Stimulated activated naive CD8-positive, alpha-beta T cell treated with anti-CD3 and anti-CD28 coated beads, Interleukin-15, amount 100 ng/mL, for 72 hours (primary cell): ENCODE measurements around the gene SP8.

Experiments used
- ATAC-seq: fragments of 150-1000 bp; cut with Tn5 transposase; 2 replicates; pipeline ENCODE4 v1.10.0; 2021; ENCODE audit warnings: mild to moderate bottlenecking, moderate library complexity
- DNase-seq, 2 donors: peaks; one replicate each; pipeline ENCODE4 v3.0.0; 2021 to 2022
- H3K27ac Mint-ChIP-seq, 2 donors: one replicate each; pipeline ENCODE4 v1.8.0; 2022; ENCODE audit warnings: mild to moderate bottlenecking in 2 of 2, mixed read lengths in 2 of 2, moderate library complexity in 2 of 2
- H3K27me3 Mint-ChIP-seq: one replicate; pipeline ENCODE4 v1.8.0; 2022; ENCODE audit warnings: mixed read lengths
- H3K4me1 Mint-ChIP-seq: one replicate; pipeline ENCODE4 v1.8.0; 2022; ENCODE audit warnings: mild to moderate bottlenecking, mixed read lengths
- H3K4me3 Mint-ChIP-seq, 2 donors: one replicate each; pipeline ENCODE4 v1.8.0; 2022; ENCODE audit warnings: mild to moderate bottlenecking in 2 of 2, mixed read lengths in 2 of 2, moderate library complexity in 1 of 2
- H3K9me3 Mint-ChIP-seq, 2 donors: one replicate each; pipeline ENCODE4 v1.8.0; 2022; ENCODE audit warnings: mixed read lengths in 2 of 2

Gene SP8

DNA sequence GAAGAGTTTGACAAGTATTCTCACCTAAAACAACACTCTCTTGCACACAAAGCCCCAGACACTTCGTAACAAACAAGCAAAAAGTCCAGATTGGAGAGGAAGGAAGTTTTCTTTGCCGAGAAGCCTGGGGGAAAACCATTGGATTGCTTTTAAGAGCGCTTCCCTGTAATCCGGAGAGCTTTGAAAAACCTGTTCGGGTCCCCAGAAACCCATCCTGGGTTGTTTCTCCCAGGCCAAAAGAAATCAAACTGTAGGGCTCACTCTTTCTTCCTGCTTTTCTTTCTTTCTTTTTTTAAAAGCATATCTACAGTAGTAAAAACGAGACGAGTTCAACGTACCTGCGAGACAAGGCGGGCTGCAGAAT lies 655 bp downstream of the SP8 start:
- Mint-ChIP-seq H3K9me3 (no peaks in the 10 kb centered on the region), H3K27me3 (peaks cover 86% of the 10 kb centered on the region), H3K27ac (peak overlapping the region in 1 of 2 donors; percentile 42), H3K4me1 (peaks cover 35% of the 10 kb centered on the region), H3K4me3 (peak overlapping the region; percentile 82)
- no peak for DNase-seq
- no peak for ATAC-seq

DNA sequence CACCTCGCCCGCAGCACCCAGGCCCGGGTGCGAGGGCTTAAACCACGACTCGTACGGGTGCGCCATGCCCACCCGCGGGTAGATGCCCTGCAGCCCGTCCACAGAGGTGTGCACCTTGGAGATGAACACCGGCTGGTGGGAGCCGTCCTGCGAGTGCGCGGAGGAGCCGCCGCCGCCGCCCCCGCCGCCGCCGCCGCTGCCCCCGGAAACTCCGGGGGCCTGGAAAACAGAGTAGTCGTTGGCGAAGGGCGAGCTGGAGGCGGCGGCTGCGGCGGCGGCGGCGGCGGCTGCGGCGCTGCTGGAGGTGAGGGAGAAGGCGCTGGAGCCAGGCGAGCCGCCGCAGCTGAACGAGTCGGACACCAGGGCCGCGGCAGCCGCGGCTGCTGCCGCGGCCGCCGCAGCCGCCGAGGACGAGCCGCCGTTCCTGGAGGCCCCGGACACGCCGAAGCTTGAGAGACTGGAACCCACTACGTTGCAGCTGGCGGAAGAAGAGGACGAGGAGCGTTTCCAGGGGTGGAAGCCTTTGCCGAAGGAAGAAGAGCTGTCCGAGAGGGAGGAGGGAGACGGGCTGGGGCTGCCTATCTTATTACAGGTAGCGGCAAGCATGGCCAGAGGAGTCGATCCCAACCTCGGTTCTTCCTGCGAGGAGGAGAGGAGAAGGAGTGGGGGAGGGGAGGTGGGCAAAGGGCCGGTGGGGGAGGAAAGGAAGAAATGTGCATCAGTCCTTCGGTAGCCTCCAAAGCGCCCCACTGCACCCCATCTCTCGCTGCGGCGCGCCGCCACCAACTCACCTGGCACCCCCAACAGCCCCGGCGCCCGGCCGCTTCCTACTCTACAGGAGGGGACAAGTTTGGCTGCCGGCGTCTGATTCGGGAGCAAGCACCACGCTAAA lies 1.3 kb downstream of the SP8 start:
- DNase-seq (no peak), ATAC-seq (peak; percentile 31)
- H3K27me3 Mint-ChIP-seq = peaks cover 86% of the 10 kb centered on the region
- no peaks in the 10 kb centered on the region for H3K9me3 Mint-ChIP-seq
- peaks cover 33% of the 10 kb centered on the region for H3K4me1 Mint-ChIP-seq
- peak overlapping the region; percentile 82 for H3K4me3 Mint-ChIP-seq
- no peak overlapping the region for H3K27ac Mint-ChIP-seq

DNA sequence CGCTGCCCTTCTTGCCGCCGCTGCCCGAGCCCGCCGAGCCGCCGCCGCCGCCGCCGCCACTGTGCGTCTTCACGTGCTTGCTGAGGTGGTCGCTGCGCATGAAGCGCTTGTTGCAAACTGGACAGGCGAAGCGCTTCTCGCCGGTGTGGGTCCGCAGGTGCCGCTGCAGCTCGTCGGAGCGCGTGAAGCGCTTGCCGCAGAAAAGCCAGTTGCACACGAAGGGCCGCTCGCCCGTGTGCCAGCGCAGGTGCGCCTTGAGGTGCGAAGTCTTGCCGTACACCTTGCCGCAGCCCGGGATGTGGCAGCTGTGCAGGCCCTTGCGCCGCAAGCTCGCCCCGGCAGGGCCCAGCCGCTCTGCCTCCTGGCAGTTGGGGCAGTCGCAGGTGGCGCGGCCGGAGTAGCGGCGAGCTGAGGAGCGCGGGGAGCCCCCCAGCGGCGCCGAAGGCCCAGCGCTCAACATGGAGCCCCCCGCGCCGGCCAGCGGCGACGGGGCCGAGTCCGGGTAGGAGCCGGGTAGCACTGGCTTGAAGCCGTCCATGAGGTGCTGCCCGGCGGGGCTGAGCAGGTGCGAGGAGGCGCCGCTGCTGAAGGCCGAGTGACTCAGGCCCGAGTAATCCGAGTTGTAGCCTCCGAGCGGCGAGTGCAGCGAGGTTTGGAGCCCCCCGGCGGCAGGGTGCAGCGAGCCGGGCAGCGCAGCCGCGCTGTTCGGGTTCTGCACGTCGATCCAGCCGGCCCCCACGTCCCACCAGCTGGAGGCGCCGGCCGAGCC lies 2.1 kb downstream of the SP8 start:
- ATAC-seq (peak; percentile 59), DNase-seq (no peak)
- H3K4me1 Mint-ChIP-seq = peaks cover 33% of the 10 kb centered on the region
- H3K9me3 Mint-ChIP-seq = peaks cover 0 to 3% of the 10 kb centered on the region in 2 donors
- H3K27me3 Mint-ChIP-seq = peaks cover 86% of the 10 kb centered on the region
- H3K4me3 Mint-ChIP-seq = no peak overlapping the region
- no peak overlapping the region for H3K27ac Mint-ChIP-seq

DNA sequence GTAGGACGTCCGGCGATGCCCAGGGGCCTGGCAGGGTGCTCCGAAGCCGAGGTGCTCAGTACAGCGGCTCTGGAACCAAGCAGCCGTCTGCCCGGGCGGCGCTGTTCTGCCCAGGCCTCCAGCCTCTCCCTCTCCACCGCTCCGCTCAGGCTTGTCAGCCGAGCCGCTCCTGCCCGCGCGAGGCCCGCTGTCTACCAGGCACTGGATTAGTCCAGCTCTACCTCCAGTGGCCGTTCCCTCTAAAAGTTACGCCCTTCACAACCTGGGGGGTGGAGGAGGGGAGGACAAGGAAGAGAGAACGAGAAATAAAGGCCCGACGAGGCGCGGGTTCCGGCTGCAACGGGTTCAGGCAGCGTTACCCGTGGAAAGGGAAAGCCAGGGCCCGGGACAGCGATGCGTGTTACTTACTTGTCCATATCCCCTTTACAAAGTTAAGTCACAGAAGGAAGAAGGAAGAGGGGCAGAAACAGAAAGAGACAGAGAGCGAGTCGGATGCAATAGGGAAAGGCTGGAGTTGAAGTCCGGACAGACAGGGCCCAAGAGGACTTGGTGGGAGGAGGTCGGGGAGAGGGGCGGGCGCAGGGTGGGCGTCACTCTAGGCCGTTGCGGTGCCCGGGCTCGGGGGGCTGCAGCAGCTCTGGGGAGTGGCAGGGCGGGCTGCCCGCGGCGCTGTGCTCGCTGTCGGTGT lies 2.8 kb downstream of the SP8 start:
- H3K27me3 Mint-ChIP-seq = peaks cover 91% of the 10 kb centered on the region
- peaks cover 0 to 3% of the 10 kb centered on the region in 2 donors for H3K9me3 Mint-ChIP-seq
- peaks cover 33% of the 10 kb centered on the region for H3K4me1 Mint-ChIP-seq
- DNase-seq = peak in 1 of 2 donors; percentile 27
- ATAC-seq = peak; percentile 71
- peak overlapping the region; percentile 80 to 83 for H3K4me3 Mint-ChIP-seq
- peak overlapping the region in 1 of 2 donors; percentile 93 for H3K27ac Mint-ChIP-seq

DNA sequence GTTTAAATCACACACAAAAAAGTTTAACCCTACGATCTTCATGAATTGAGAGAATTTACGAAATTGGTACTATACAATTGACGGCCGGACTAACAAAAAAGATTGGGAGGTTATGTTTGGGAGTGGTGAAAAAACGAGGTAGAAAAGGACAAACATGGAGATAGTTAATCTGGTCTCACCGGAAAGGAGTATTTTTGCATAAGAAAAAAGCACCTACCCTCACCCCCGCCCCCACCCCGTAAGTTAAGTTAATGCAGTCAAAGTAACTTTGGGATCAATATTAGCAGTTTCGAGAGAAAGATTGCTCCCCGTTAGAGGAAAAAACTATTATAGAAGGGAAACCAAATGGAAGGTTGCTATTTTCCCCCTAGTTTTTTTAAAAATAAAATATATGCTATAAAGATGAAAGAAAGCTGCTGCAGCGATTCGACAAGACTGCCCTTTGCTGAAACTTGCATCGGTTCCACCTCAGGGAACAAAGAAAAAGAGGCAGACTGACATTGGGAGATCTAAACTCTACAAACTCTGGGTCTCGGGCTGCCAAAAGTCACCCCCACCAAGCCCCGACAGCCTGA lies 3.5 kb downstream of the SP8 start:
- Mint-ChIP-seq H3K4me3 (peak overlapping the region in 1 of 2 donors; percentile 80), H3K27me3 (peaks cover 90% of the 10 kb centered on the region), H3K27ac (no peak overlapping the region), H3K4me1 (peaks cover 33% of the 10 kb centered on the region), H3K9me3 (peaks cover 0 to 3% of the 10 kb centered on the region in 2 donors)
- DNase-seq = no peak
- ATAC-seq = no peak

DNA sequence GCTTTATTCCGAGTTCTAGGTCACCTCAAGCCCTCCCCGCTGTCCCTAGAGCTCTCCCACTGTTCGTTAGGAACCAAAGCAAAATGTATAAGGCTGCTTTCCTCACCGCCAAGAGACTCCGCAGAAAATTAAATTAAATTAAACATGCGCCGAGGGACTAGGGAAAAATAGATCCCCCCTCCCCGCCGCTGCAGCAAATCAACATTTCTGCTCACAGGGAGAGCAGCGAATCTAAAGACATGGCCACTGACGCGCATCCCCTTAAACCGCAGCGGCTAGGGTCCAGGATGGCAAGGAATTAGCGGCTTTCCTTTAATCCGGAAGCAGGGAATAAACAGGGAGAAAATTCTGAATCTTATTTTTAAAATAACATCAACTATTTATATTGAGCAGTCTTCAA lies 7.6 kb downstream of the SP8 start:
- H3K27ac Mint-ChIP-seq = peak overlapping the region in 1 of 2 donors; percentile 61
- peaks cover 89% of the 10 kb centered on the region for H3K27me3 Mint-ChIP-seq
- peaks cover 24% of the 10 kb centered on the region for H3K4me1 Mint-ChIP-seq
- no peak overlapping the region for H3K4me3 Mint-ChIP-seq
- ATAC-seq = no peak
- no peak for DNase-seq
- H3K9me3 Mint-ChIP-seq = peaks cover 0 to 3% of the 10 kb centered on the region in 2 donors

DNA sequence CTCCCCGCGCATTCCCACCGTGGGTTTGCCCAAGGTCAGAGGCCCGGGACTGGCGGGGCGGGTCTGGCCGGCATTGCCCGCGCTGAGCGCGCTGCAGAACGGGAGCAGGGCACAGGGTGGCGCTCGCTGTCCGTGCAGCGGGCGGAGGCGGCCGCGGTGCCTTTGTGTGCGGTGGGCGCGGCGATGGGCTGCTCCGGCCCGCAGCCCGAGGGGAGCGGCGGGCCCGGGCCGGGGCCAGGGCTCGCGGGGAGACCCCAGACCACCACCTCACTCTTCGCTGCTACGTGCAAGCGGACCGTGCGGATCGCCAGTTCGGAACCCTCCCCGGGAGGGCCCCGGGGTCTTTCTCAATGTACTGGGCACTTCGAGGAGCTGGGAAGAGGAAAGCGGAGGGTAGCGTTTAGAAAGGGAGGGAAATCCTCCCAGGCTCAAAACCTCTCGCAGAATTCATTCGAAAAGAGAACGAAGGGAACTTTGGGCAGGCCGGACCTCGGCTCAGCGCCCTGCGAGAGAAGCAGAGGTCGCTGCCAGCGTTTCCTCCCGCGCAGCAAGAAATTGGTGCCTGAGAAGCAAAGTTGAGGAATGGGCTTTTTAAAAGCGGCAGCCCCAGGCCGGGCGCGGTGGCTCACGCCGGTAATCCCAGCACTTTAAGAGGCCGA lies 8.5 kb downstream of the SP8 start:
- peaks cover 85% of the 10 kb centered on the region for H3K27me3 Mint-ChIP-seq
- H3K4me1 Mint-ChIP-seq = peaks cover 17% of the 10 kb centered on the region
- H3K9me3 Mint-ChIP-seq = peaks cover 0 to 3% of the 10 kb centered on the region in 2 donors
- DNase-seq (peak in 1 of 2 donors; percentile 31), ATAC-seq (peak; percentile 85)
- H3K27ac Mint-ChIP-seq = no peak overlapping the region
- peak overlapping the region; percentile 47 to 86 for H3K4me3 Mint-ChIP-seq

DNA sequence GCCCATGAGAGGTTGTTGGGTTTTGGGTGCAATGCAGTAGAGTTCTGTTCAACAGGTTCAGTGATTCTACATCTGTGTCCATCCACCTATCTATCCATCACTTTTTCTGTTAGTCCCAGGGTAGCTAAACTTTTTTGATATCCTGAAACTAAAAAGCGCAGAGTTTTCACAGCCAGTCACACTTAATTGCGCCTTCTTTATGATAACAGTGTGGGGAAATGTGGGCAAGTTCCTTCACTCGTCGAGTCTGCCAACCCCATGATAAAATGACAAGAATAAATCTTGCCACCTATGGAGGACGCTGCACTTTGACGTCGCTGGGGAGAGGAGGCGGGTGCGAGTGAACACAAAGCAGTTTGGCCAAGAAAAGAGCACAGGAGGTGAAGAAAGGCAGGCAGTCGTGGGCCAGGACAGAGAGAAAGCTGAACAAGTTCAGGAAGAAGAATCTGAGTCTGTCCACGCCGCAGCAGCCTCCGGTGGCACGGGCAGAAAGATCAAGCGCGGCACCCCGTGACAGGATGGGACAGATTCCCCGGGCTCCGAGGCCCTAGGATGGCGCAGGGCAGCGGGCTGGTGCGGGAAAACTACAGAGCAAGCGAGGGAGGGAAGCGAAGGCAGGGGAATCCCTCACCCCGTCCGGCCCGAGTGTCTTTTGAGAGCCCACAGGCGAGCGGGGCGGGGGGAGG lies 9.2 kb downstream of the SP8 start:
- DNase-seq = no peak
- peak overlapping the region; percentile 82 to 86 for H3K4me3 Mint-ChIP-seq
- peak; percentile 42 for ATAC-seq
- peaks cover 0 to 3% of the 10 kb centered on the region in 2 donors for H3K9me3 Mint-ChIP-seq
- H3K27me3 Mint-ChIP-seq = peaks cover 83% of the 10 kb centered on the region
- H3K27ac Mint-ChIP-seq = peak overlapping the region in 1 of 2 donors; percentile 49
- H3K4me1 Mint-ChIP-seq = peaks cover 17% of the 10 kb centered on the region

DNA sequence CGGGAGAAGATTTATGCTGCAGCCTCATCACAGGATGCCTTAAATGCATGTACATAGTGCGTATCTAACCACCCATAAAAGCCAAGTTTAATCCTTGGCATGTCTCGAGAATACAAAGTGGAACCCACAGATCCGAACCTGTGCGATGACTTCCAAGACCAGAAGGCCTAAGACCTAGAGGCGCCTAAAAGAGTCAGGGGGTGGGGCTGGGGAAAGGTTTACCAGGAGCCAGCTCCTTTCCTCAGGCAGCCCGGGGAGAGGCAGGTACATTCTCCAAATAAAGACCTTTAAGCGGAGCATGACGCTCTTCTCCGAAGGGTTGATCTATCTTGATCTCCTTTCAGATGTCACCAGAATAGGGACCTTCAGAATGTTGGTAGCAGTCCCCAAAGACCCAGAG lies 9.7 kb downstream of the SP8 start:
- ATAC-seq (no peak), DNase-seq (no peak)
- peak overlapping the region; percentile 82 to 86 for H3K4me3 Mint-ChIP-seq
- H3K27ac Mint-ChIP-seq = no peak overlapping the region
- H3K27me3 Mint-ChIP-seq = peaks cover 87% of the 10 kb centered on the region
- peaks cover 0 to 3% of the 10 kb centered on the region in 2 donors for H3K9me3 Mint-ChIP-seq
- peaks cover 17% of the 10 kb centered on the region for H3K4me1 Mint-ChIP-seq

DNA sequence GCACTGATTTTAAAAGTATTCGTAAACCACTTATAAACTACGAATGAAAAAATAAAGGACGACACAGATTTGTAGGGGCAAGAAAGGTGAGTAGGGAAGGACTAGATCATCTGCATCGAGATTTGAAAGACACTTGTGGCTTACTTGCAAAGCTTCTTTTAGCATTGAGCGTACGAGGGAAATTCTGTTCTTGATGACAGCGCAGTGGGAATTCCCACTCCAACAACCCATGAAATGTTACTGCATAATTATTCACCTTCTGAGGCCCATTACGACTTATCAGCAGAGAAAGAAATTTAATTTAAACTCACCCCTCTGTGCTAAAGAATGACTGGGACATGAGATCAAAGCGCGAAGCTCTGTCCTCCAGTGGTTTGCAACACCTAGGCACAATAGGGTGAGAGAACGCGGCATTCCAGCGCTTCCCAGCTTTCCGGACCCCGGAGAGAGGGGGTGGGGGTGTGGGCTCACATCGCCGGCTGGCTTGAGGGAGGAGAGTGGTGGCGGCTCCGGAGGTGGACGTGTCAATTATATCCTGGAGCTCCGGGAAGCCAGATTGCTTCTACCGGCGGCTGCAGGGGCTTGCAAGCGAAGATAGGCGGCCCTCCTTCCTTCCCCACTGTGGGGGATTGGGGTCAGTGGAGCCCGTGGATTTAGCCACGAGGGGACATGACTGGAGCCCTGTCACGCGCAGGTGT lies 10.3 kb downstream of the SP8 start:
- Mint-ChIP-seq H3K9me3 (peaks cover 0 to 3% of the 10 kb centered on the region in 2 donors), H3K4me1 (peaks cover 17% of the 10 kb centered on the region), H3K27ac (no peak overlapping the region), H3K4me3 (no peak overlapping the region), H3K27me3 (peaks cover 81% of the 10 kb centered on the region)
- ATAC-seq (no peak), DNase-seq (no peak)

DNA sequence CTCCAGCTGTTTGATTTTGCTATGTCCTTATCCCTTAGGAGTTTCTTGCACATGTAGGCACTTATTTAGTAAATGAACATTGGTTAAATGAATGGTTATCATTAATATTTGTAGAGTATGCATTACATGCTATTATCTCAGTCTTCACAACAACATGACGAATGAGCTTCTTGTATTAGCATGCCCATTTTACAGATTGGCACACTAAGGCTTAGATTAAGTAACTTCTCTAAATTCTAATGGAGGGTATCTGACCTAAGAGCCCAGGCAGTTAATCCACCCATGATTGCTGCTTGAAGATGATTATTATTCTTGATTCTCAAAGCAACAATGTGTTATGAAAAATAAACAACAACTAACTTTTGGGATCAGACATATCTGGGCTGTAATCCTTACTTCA lies 32.7 kb downstream of the SP8 start:
- Mint-ChIP-seq H3K9me3 (no peaks in the 10 kb centered on the region), H3K4me1 (no peaks in the 10 kb centered on the region), H3K4me3 (no peak overlapping the region), H3K27ac (no peak overlapping the region), H3K27me3 (no peaks in the 10 kb centered on the region)
- ATAC-seq (no peak), DNase-seq (no peak)

DNA sequence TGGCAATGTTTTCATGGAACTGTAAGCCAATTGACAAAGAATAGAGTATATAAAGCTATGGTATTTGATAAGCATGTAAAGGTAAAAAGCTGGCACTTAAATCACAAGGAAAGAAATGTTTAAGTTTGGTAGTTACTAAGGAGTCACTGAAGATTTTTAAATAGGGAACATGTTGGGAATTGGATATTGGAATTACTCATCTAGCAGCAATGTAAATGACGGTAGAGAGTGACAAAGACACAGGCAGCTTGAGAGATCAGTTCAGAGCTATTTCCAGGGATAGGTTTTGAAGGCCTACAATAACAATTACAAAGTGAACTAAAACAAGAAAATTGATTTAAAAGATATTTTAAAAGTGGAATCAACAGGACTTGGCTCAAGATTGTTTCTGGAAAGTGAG lies 36.8 kb downstream of the SP8 start:
- no peaks in the 10 kb centered on the region for H3K9me3 Mint-ChIP-seq
- no peaks in the 10 kb centered on the region for H3K27me3 Mint-ChIP-seq
- H3K4me1 Mint-ChIP-seq = no peaks in the 10 kb centered on the region
- H3K27ac Mint-ChIP-seq = no peak overlapping the region
- DNase-seq (no peak), ATAC-seq (no peak)
- H3K4me3 Mint-ChIP-seq = no peak overlapping the region

DNA sequence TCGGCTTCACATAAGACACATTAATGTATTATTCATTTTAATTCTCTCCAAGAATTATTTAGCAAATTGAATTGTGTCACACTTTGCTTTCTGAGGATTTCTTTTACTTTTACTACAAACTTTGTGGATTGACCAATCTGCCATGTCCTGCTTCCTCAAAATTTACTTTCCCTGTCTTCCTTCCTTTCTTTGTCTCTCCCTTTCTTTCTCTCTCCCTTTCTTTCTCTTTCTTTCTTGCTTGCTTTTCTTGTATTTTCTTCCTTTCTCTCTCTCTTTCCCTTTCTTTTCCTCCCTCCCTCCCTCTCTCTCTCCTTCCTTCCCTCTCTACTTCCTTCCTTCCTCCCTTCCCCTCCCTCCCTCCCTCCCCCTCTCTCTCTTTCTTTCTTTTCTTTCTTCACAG lies 37.8 kb downstream of the SP8 start:
- no peak overlapping the region for H3K27ac Mint-ChIP-seq
- peaks cover 6% of the 10 kb centered on the region for H3K27me3 Mint-ChIP-seq

DNA sequence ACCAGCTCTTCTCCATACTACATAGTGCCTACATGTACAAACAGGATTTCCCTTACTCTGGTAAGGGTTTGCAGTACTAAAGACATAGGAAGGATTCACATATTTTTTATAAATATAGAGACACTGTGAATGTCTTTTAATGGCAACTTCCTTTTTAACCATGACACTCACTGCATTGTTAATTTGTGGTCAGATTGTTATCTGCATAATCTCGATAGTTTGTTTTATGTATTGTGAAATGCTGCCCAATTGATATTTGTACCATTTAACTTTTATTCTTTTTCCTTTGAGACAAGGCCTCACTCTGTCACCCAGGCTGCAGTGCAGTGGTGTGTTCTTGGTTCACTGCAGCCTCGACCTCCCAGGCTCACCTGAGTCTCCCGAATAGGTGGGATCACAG lies 39.7 kb downstream of the SP8 start:
- Mint-ChIP-seq H3K27ac (no peak overlapping the region), H3K9me3 (no peaks in the 10 kb centered on the region), H3K27me3 (peaks cover 8% of the 10 kb centered on the region), H3K4me1 (no peaks in the 10 kb centered on the region), H3K4me3 (no peak overlapping the region)
- DNase-seq (no peak), ATAC-seq (no peak)

More for the DNA sequence above, 37.8 kb downstream of the SP8 start:
- Mint-ChIP-seq H3K4me1 (no peaks in the 10 kb centered on the region), H3K9me3 (no peaks in the 10 kb centered on the region), H3K4me3 (no peak overlapping the region)
- ATAC-seq = no peak
- DNase-seq = no peak
